IPS-NIHi7 (cell line): ENCODE results near the gene RASL12.
"Not testable (repeated sequence)": the region's sequence is repeated elsewhere in the genome, so short reads cannot be mapped to it uniquely, and the experiment has no call there.

Source experiments
- DNase-seq: peaks from one replicate; pipeline ENCODE4 v3.0.0; 2012; ENCODE audit warnings: mixed read lengths; ENCODE audit errors: extremely low spot score

RASL12 gene

GRCh38 chr15:65067645-65068402 lies at the start of gene RASL12:
Gene RASL12, minus strand, starts transcription at chr15:65067991. Its CDS starts 156 bp downstream, at chr15:65067835.
- DNase-seq, result peak; percentile 71

- no peak for DNase-seq
Measured at GRCh38 chr15:65115542-65115941, 47.8 kb upstream of the RASL12 start.

GRCh38 chr15:65115086-65115485 lies 47.3 kb upstream of the RASL12 start, which contains the start of gene UBAP1L:
Gene UBAP1L, minus strand, starts transcription at chr15:65115200. Its CDS starts 8,985 bp downstream, at chr15:65106215.
- DNase-seq, result no peak

- no peak for DNase-seq
Measured at GRCh38 chr15:65110676-65111292, 43.0 kb upstream of the RASL12 start.

- DNase-seq, result no peak
Measured at GRCh38 chr15:65106011-65106590, 38.3 kb upstream of the RASL12 start.

GRCh38 chr15:65105038-65105437 lies 37.2 kb upstream of the RASL12 start:
- DNase-seq, result no peak

- DNase-seq, result no peak
Measured at GRCh38 chr15:65102912-65103311, 35.1 kb upstream of the RASL12 start.

- peak; percentile 72 for DNase-seq
Measured at GRCh38 chr15:65101891-65102708, 34.3 kb upstream of the RASL12 start.

- peak; percentile 88 for DNase-seq
Measured at GRCh38 chr15:65101411-65101890, 33.7 kb upstream of the RASL12 start.

- DNase-seq, result no peak
Measured at GRCh38 chr15:65100442-65100841, 32.7 kb upstream of the RASL12 start.

- not testable (repeated sequence) for DNase-seq
Measured at GRCh38 chr15:65099801-65100200, 32.0 kb upstream of the RASL12 start.

GRCh38 chr15:65099336-65099735 lies 31.5 kb upstream of the RASL12 start:
- no peak for DNase-seq

- no peak for DNase-seq
Measured at GRCh38 chr15:65097651-65098263, 30.0 kb upstream of the RASL12 start.

GRCh38 chr15:65096481-65097385 lies 28.9 kb upstream of the RASL12 start:
- no peak for DNase-seq

GRCh38 chr15:65095747-65096104 lies 27.9 kb upstream of the RASL12 start:
- DNase-seq, result no peak

- DNase-seq, result no peak
Measured at GRCh38 chr15:65095011-65095746, 27.4 kb upstream of the RASL12 start.

GRCh38 chr15:65094294-65094995 lies 26.7 kb upstream of the RASL12 start:
- no peak for DNase-seq

GRCh38 chr15:65093793-65094170 lies 26.0 kb upstream of the RASL12 start:
- not testable (repeated sequence) for DNase-seq
